K562 (cell line): ENCODE results near the gene TBC1D1. TPM values are rescaled to one million over a fixed set of nuclear protein-coding genes. Genes with fewer than 3 reads are reported as not detected.

Experiments used
- CBX8 ChIP-seq: fragments of 200-600 bp; sonication (generic); IDR thresholded peaks from 2 replicates; pipeline ENCODE4 v1.6.1; 2012; ENCODE audit warnings: borderline replicate concordance, mixed run types, low read depth, mild to moderate bottlenecking, moderate library complexity, mixed read lengths, low read length, control low read depth, inconsistent platforms; ENCODE audit not compliant: poor library complexity, severe bottlenecking; ENCODE audit errors: extremely low read depth
- DPF2 ChIP-seq: fragments of 450-650 bp; IDR thresholded peaks from 2 replicates; pipeline ENCODE4 v1.6.1; 2016
- GTF2E2 ChIP-seq: fragments of 200-800 bp; sonication (Bioruptor generic); IDR thresholded peaks from 2 replicates; pipeline ENCODE4 v1.6.1; 2016; ENCODE audit warnings: missing genetic modification characterization, missing compliant biosample characterization
- MAFK ChIP-seq: IDR thresholded peaks from 2 replicates; pipeline ENCODE4 v1.6.1; 2011; ENCODE audit warnings: low read length, improper control_type of control experiment
- MEF2A ChIP-seq: IDR thresholded peaks from 2 replicates; pipeline ENCODE4 v1.6.1; 2011; ENCODE audit warnings: low read depth, mild to moderate bottlenecking, low read length, moderate library complexity; ENCODE audit not compliant: control insufficient read depth
- MGA ChIP-seq: fragments of 450-650 bp; IDR thresholded peaks from 2 replicates; pipeline ENCODE4 v1.6.1; 2016; ENCODE audit warnings: mild to moderate bottlenecking, moderate library complexity
- NCOA2 ChIP-seq, 2 experiments: fragments of 450-650 bp; IDR thresholded peaks; 2 replicates each; pipeline ENCODE4 v1.6.1; 2018; ENCODE audit warnings: mild to moderate bottlenecking in 2 of 2, moderate library complexity in 1 of 2; ENCODE audit not compliant: partially characterized antibody in 2 of 2
- OTX1 ChIP-seq: fragments of 450-650 bp; formaldehyde crosslinking; IDR thresholded peaks from 2 replicates; pipeline ENCODE4 v1.4.0; 2022; ENCODE audit warnings: mild to moderate bottlenecking
- RBM34 ChIP-seq: fragments of 200-400 bp; formaldehyde crosslinking; IDR thresholded peaks from 2 replicates; pipeline ENCODE4 v1.6.1; 2018; ENCODE audit warnings: low read length, borderline replicate concordance; ENCODE audit not compliant: insufficient read depth
- RNF2 ChIP-seq: sonication (generic); IDR thresholded peaks from 2 replicates; pipeline ENCODE4 v1.6.1; 2016
- ZNF174 ChIP-seq: fragments of 250-450 bp; sonication (Bioruptor Pico); IDR thresholded peaks from 2 replicates; pipeline ENCODE4 v1.4.0; 2020; ENCODE audit warnings: mild to moderate bottlenecking
- ZNF212 ChIP-seq: fragments of 450-650 bp; formaldehyde crosslinking; IDR thresholded peaks from 2 replicates; pipeline ENCODE4 v1.4.0; 2020; ENCODE audit warnings: mild to moderate bottlenecking
- polyA plus RNA-seq, 8 experiments: library from polyadenylated mRNA; depleted of rRNA in 4 of 8; stranded (reverse) in 5 of 8; unstranded in 3 of 8; fragments of >200 nt; fragmentation: Nextera tagmentation in 2 of 8; fragmentation: Illumina TruSeq in 1 of 8; extraction: Ambion mirVana in 2 of 8; extraction: Trizol in 1 of 8; gene quantifications; 2 replicates each; pipeline versions ENCODE4 v1.2.1 to v1.2.3, GENCODE V29; 2011 to 2014; ENCODE audit warnings: inconsistent platforms in 1 of 8, missing spikeins in 1 of 8
- total RNA-seq, 7 experiments: library from RNA; depleted of rRNA in 6 of 7; stranded (reverse); fragments of >200 nt in 6 of 7; fragmentation: Illumina TruSeq in 2 of 7; extraction: Trizol in 2 of 7; gene quantifications; 2 replicates each; pipeline versions ENCODE4 v1.2.1 to v1.2.3, GENCODE V29; 2011 to 2021; ENCODE audit warnings: low replicate concordance in 1 of 7
- TF ChIP-seq, protein P1 (sequence below): sonication (generic); formaldehyde crosslinking; IDR thresholded peaks from 2 replicates; pipeline ENCODE4 v1.8.0; 2023; ENCODE audit warnings: mild to moderate bottlenecking, missing genetic modification reagents
- TF ChIP-seq, protein P2 (sequence below): fragments of 450-650 bp; IDR thresholded peaks from 2 replicates; pipeline ENCODE4 v1.6.1; 2016; ENCODE audit warnings: antibody characterized with exemption

The TBC1D1 gene
- total and polyA plus RNA-seq, 9 of the 15 experiments (the other 6 are each of a cell fraction or from before 2014, with no cell fraction given) = 0.59 to 14.2 (median 8.8) TPM

- TF ChIP-seq MGA (peak; percentile 48; the same call in 1 of the 2 replicates), CBX8 (no peak), NCOA2 (IDR thresholded peaks at IDR 0.05; ENCODE audit: partially characterized antibody in 2 of 2) (no peak), MEF2A (no peak), GTF2E2 (tag) (no peak), RBM34 (no peak), MAFK (no peak), OTX1 (CRISPR knock-in tag) (no peak), ZNF212 (CRISPR knock-in tag) (no peak), DPF2 (peak; percentile 51; the same call in 1 of the 2 replicates), ZNF174 (CRISPR knock-in tag) (no peak), RNF2 (0 out of 2 replicates have a peak, but pooled peaks have one; percentile 22)
- TF ChIP-seq, protein P1, sequence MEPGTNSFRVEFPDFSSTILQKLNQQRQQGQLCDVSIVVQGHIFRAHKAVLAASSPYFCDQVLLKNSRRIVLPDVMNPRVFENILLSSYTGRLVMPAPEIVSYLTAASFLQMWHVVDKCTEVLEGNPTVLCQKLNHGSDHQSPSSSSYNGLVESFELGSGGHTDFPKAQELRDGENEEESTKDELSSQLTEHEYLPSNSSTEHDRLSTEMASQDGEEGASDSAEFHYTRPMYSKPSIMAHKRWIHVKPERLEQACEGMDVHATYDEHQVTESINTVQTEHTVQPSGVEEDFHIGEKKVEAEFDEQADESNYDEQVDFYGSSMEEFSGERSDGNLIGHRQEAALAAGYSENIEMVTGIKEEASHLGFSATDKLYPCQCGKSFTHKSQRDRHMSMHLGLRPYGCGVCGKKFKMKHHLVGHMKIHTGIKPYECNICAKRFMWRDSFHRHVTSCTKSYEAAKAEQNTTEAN (CRISPR knock-in tag) = no peak
- TF ChIP-seq, protein P2, sequence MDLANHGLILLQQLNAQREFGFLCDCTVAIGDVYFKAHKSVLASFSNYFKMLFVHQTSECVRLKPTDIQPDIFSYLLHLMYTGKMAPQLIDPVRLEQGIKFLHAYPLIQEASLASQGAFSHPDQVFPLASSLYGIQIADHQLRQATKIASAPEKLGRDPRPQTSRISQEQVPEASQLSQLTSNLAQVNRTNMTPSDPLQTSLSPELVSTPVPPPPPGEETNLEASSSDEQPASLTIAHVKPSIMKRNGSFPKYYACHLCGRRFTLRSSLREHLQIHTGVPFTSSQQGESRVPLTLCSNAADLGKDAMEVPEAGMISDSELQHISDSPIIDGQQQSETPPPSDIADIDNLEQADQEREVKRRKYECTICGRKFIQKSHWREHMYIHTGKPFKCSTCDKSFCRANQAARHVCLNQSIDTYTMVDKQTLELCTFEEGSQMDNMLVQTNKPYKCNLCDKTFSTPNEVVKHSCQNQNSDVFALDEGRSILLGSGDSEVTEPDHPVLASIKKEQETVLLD = no peak
Observed at GRCh38 chr4:38177641-38178391, 286.9 kb downstream of the TBC1D1 start (continued).
